Lower leg skin (tissue), 4 donors: ENCODE measurements around the gene COL15A1. TPM values are rescaled to one million over a fixed set of nuclear protein-coding genes. Genes with fewer than 3 reads are reported as not detected.

Source experiments
- DNase-seq, 2 donors: peaks; one replicate each; pipeline ENCODE4 v3.0.0-alpha.2; 2019; ENCODE audit warnings: low spot score in 2 of 2
- H3K4me3 ChIP-seq: fragments of 200-600 bp; sonication (generic); 2 replicates; pipeline ENCODE4 v1.5.1; 2017; ENCODE audit warnings: mild to moderate bottlenecking, low read depth; ENCODE audit not compliant: poor library complexity, severe bottlenecking
- POLR2A ChIP-seq, 2 donors: fragments of 450-650 bp; IDR thresholded peaks; one replicate each; pipeline ENCODE4 v1.6.1; 2016 to 2017; ENCODE audit warnings: antibody characterized with exemption in 2 of 2, mild to moderate bottlenecking in 1 of 2, moderate library complexity in 1 of 2
- WGBS, 2 donors: methylation state at CpG; one replicate each; pipeline ENCODE4 v1.1.5; 2018; 5-methylcytosine and 5-hydroxymethylcytosine counted together
- intact Hi-C: fragments of 100-400 bp; cut with DNase I; formaldehyde crosslinking; loops from one replicate; pipeline ENCODE4 v1.15.0; 2023; ENCODE audit warnings: low total_unique reads
- total RNA-seq, 4 donors: library from RNA; depleted of rRNA; stranded (reverse); fragments of >200 nt; gene quantifications; one replicate each; pipeline ENCODE4 v1.1.0, GENCODE V29; 2016
- TF ChIP-seq, protein P1 (sequence below), 3 donors: fragments of 450-650 bp; IDR thresholded peaks; one replicate each; pipeline ENCODE4 v1.5.1; 2016; ENCODE audit warnings: antibody characterized with exemption in 3 of 3, mild to moderate bottlenecking in 3 of 3, moderate library complexity in 2 of 3

The COL15A1 gene
- total RNA-seq, 4 donors from 2014 or later = 2.3 to 14.1 (median 8.3) TPM

DNA sequence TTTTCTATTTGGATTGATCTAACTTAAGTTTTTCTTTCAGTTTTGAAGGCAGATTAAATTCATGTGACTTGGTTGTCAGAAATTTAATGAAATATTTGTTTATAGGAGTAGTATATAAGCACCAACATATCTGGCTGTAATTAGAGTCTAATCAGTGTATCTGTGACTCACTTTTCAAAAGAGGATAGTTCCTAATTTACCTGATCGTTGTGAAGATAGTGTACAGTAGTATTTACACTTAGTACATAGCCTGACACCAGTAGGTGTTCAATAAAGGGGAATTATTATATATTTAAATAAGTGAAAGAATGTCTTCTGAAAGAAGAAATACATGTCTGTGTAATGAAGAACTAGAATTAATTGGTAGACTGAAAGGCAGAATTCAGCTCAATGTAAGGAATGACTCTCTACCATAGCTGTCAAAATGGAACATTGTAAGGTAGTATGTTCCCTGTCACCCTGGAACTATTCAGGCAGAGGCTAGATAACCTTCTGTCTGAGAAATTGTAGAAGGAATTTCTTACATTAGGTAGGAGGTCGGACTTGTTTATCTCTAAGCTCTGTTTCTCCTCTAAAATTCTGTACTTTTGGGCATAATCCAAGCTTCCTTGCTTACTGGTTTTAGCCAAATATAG, 169.8 kb downstream of the COL15A1 start:
- intact Hi-C loops = no loop called here
- DNase-seq = no peak
- TF ChIP-seq, protein P1, sequence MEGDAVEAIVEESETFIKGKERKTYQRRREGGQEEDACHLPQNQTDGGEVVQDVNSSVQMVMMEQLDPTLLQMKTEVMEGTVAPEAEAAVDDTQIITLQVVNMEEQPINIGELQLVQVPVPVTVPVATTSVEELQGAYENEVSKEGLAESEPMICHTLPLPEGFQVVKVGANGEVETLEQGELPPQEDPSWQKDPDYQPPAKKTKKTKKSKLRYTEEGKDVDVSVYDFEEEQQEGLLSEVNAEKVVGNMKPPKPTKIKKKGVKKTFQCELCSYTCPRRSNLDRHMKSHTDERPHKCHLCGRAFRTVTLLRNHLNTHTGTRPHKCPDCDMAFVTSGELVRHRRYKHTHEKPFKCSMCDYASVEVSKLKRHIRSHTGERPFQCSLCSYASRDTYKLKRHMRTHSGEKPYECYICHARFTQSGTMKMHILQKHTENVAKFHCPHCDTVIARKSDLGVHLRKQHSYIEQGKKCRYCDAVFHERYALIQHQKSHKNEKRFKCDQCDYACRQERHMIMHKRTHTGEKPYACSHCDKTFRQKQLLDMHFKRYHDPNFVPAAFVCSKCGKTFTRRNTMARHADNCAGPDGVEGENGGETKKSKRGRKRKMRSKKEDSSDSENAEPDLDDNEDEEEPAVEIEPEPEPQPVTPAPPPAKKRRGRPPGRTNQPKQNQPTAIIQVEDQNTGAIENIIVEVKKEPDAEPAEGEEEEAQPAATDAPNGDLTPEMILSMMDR (IDR thresholded peaks at IDR 0.05) = no peak
- no peak for TF ChIP-seq POLR2A (IDR thresholded peaks at IDR 0.05)
- 59 to 70% methylated on average over 2 of the region's 2 CpGs for WGBS, 2 donors
- H3K4me3 ChIP-seq = no peak overlapping the region

DNA sequence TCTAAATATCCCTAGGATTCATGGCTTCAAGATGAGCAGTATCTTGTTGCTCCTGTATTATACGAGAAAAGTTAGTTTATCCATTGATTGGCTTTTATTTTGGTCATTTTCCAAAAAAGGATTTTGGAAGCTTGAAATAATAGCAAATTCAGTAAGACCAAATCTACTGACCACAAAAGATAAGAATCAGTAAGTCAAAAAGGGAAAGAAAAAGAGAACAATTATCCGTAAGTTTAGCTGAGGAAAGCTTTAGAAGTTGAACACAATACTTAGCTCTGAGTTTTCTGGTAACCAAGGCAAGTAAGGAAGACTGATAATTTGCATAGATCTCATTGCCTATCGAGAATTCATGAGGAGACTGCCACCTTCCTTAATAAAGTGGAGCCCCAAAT, 170.3 kb downstream of the COL15A1 start:
- intact Hi-C loops = no loop called here
- DNase-seq = no peak
- no peak overlapping the region for H3K4me3 ChIP-seq
- 66 to 72% methylated on average over 3 of the region's 3 CpGs for WGBS, 2 donors
- TF ChIP-seq, protein P1 (IDR thresholded peaks at IDR 0.05) = no peak
- TF ChIP-seq POLR2A (IDR thresholded peaks at IDR 0.05) = no peak

DNA sequence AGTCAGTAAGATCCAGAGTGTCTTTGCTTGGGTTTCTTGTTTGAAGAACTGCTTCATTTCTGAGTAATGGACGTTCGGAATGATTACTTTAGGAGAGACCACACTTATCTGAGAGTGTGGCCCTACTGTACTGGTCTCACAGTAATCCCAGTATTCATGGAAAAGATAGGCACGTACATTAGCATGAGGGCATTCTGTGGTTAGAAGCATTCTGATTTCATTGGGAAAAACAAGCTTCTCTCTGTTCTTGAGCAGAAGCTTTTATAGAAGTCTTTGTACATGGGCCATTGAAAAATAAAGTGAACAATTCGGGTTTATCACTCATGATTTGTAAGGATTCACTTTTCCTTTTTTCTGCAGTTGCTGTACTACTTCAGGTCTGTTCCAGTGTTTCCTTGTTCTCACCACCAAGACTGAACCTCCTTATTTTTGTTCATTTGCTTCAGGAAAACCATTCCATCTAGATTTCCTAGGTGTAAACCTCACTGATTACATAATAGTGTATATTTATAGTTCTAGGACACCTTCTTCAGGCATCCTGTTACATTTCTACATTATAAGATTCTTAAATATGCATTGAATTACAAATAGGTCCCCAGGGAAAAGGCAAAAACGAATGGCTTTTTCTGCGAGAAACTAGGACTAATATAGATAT, 171.3 kb downstream of the COL15A1 start:
- TF ChIP-seq, protein P1 (IDR thresholded peaks at IDR 0.05) = no peak
- DNase-seq = no peak
- 63 to 70% methylated on average over 6 of the region's 6 CpGs for WGBS, 2 donors
- intact Hi-C loops = no loop called here
- H3K4me3 ChIP-seq = no peak overlapping the region

DNA sequence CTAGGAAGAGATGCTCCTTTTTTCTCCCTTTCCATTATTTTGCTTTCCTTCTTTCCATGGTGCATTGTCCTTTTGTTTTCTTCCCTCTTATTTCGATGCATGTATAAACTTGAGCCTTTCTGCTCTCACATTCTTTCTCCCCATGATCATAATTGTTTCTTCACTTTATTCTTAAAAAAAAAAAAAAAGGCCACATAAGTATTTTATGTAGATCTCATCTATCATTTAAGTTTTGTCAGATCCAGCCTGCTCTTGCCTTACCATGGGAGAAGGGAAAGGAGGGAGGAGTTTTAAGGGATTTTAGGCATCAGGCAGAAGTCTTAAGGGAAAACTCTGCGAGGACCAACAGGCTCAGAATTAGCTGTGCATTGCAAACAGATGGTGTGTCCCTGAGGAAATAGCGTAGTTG, 172.3 kb downstream of the COL15A1 start:
- no peak overlapping the region for H3K4me3 ChIP-seq
- TF ChIP-seq POLR2A (IDR thresholded peaks at IDR 0.05) = no peak
- TF ChIP-seq, protein P1 (IDR thresholded peaks at IDR 0.05) = no peak
- DNase-seq = no peak
- intact Hi-C loops = no loop called here
- 32 to 47% methylated on average over 3 of the region's 3 CpGs for WGBS, 2 donors

DNA sequence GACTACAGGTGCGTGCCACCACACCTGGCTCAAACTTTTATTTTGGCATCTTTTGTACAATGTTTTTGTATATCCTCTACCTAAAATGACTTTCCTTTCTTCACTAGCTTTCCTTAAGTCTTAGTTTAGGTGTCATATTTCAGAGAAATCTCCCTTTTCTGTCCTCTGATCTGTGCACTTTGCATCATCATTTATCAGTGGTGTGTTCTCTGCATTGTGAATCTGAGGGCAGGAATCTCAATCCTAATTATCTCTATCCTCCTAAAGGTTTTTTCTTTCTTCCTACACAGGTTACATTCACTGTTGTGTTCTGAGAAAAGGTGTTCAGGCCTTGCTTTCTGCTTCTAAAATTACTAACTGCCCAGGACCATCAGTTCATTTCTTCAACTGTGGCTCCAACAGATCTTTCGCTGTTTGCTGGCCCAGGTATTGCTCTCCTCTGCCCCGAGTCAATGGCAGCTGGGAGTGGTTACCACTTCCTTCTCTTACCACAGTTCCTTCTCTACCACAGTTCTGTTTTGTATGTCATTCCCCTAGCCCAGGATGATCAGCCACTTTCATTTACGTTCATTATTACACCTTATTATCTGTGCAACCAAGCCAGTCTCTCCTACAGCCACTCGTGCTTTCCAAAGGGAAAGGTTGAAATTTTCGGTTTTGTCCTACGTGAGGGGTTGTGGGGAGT, 175.2 kb downstream of the COL15A1 start:
- intact Hi-C loops = no loop called here
- DNase-seq = no peak
- TF ChIP-seq POLR2A (IDR thresholded peaks at IDR 0.05) = no peak
- TF ChIP-seq, protein P1 (IDR thresholded peaks at IDR 0.05) = no peak
- no peak overlapping the region for H3K4me3 ChIP-seq
- 88 to 90% methylated on average over 7 of the region's 7 CpGs for WGBS, 2 donors
